Activated naive CD4-positive, alpha-beta T cell treated with anti-CD3 and anti-CD28 coated beads, Interleukin-2, amount 50 U/mL, for 16 hours (primary cell): ENCODE results near the gene NPSR1.
"Not testable (repeated sequence)": the region's sequence is repeated elsewhere in the genome, so short reads cannot be mapped to it uniquely, and the experiment has no call there.

Experiments
- DNase-seq: peaks from one replicate; pipeline ENCODE4 v3.0.0-alpha.2; 2020

Gene NPSR1

GRCh38 chr7:34839645-34840044, 181.6 kb downstream of the NPSR1 start:
- DNase-seq, result no peak

DNA sequence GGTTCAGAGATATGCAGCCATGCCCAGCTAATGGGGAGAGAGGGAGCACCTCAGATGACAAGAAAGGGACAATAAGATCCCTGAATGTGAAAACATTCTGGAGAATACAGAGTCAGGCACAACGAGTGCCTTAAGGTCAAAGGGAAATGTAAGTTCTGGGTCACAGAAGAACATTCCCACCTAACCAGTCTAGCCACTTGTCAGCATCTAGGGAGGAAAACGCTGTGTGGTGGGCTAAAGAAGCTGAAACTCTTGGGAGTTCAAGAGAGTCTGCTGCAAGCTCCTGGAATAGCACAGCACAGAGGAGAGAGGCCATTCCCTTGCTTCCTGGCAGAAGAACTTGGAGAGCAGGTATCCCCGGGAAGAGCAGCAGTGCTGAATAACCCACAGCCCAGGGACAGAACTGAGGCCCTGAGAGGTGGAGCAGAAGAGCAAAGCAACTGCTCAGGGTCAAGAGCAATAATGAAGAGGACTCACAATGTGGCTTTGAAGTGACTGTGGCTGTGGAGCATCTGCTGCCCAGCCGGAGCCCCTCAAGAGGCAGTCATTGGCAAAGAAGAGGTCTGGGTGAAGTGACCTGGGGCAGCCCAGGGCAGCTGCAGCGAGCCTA, 182.3 kb downstream of the NPSR1 start:
- no peak for DNase-seq

GRCh38 chr7:34841326-34841725, 183.3 kb downstream of the NPSR1 start:
- DNase-seq, result no peak

GRCh38 chr7:34842782-34843181, 184.8 kb downstream of the NPSR1 start:
- no peak for DNase-seq

DNA sequence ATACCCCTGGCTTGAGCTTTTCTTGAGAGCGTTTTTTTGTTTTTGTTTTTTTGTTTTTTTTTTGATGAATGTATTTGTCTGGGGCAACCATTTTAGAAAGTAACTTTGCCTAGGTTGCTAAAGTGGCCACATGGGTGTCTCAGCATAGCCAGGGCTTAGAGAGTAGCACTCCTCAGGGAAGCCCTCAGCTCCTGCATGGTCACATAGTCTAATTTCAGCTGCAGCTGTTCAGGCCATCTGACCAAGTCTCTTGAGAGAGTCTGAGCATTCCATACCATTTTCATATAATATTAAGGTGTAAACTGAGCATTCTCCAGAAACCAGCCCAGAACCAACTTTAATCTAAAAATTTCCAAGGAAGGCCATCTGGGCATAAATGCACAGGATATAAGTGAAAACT, 186.4 kb downstream of the NPSR1 start:
- no peak for DNase-seq

DNA sequence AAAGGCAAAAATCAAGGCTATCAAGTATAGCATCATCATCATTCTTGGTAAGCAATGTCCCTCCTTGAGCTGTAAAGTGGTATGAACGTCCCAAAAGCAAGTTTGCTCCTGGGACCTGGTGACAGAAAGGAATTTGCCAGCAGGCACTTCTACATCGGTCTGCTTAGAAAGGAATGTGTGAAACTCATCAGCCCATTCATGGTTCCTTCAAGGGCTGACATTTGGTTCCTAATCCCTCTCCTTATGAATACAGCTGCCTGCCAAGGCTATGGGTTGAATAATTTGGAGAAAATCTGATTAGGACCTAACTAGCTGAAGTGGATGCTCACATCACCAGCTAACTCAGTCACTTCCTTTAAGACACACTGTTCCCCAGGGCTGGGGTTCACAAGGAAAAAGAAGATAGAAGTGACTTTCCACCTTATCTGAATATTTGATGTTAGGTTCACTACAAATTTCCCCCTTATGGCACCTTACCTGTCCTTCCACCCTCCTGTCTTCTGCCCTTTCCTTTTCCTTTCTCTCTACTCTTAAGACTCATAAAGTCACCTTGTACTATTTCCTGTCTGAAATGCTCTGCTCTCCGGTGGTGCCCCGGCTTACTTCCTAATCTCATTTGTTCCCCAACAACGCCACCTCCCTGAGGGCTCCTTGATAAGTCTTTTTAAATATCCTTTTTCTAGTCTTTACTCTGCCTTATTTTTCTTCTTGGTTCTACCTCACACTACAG, 187.1 kb downstream of the NPSR1 start:
- no peak for DNase-seq

GRCh38 chr7:34845666-34846361, 187.8 kb downstream of the NPSR1 start:
- DNase-seq, result no peak

DNA sequence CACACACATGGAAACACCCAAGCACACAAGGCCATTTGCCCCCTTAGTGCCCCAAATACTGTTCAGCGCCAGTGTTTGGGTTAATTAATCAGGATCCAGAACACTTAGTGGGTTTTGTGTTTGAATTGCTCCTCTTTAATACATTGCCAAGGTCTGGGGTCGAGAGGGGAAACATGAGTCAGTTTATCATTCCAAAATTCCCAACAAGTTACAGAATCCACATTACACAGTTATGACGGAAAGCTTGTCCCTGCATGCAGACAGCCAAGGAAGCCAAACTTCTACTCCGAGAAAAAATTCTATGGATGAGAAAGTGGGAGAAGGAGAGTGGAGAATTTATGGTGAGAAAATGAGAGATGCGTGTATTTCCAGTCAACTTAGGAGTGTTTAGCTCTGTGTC, 189.0 kb downstream of the NPSR1 start:
- DNase-seq, result no peak

- no peak for DNase-seq
Measured at GRCh38 chr7:34848670-34849069, 190.7 kb downstream of the NPSR1 start.

- no peak for DNase-seq
Measured at GRCh38 chr7:34849163-34849960, 191.3 kb downstream of the NPSR1 start.

GRCh38 chr7:34849986-34850385, 192.0 kb downstream of the NPSR1 start:
- no peak for DNase-seq

- DNase-seq, result no peak
Measured at GRCh38 chr7:34850681-34851080, 192.7 kb downstream of the NPSR1 start.

- no peak for DNase-seq
Measured at GRCh38 chr7:34851431-34851830, 193.4 kb downstream of the NPSR1 start.

GRCh38 chr7:34858444-34858843, 200.4 kb downstream of the NPSR1 start:
- DNase-seq, result not testable (repeated sequence)

- DNase-seq, result not testable (repeated sequence)
Measured at GRCh38 chr7:34859281-34859680, 201.3 kb downstream of the NPSR1 start.

DNA sequence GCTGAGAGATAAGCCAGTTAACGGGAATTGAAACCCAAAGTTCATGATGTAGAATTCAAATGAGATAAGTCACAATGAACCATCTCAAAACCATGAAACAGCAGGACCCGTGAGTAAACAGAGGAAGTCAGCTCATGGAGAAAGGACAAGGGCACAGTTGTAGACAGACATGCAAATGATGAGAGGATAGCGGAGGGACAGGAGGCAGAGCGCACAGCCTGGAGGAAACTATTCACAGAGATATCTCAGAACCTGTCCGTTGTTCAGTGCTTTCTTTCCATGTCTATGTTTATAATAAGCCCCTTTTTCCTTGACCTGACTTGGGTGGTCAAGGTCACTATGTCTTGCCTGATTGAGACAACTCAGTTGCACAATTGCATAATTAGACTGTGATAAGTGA, 208.2 kb downstream of the NPSR1 start:
- not testable (repeated sequence) for DNase-seq

GRCh38 chr7:34867341-34867740, 209.3 kb downstream of the NPSR1 start:
- DNase-seq, result not testable (repeated sequence)

GRCh38 chr7:34868602-34869001, 210.6 kb downstream of the NPSR1 start:
- not testable (repeated sequence) for DNase-seq

DNA sequence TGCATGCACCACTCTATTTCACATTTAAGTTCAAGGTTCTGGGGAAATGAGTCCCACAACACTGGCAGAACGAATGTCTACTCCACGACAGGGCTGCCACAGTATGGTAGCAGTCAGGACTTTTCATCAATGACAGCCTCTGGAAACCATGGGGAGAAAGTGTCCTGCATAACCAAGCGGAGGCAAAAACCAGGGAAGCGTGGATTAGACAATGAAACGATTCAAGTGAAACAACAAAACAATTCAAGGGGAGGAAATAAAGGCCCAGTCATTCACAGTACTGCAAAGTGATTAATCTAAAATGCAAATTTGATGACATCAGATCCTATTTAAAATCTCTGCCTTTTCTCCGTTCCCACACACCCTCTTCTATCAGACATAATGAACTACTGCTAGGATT, 211.0 kb downstream of the NPSR1 start:
- no peak for DNase-seq

DNA sequence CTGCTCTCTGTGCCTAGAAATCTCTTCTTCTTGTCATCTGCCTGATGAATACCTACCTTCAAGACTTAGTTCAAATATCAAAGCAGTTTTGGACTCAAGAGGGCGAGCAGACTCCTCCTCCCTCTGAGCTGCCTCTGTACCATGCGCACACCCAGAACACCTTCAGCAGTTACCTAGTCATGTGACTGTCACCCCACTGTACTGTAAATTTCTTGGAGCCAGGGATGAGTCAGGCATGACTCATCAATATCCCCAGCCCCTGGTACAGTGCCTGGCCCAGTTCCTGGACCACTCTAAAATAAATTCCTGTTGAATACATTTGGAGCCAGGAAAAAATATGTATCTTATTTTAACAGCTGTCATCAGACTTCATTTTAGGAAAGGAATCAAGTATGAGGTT, 212.0 kb downstream of the NPSR1 start:
- not testable (repeated sequence) for DNase-seq

DNA sequence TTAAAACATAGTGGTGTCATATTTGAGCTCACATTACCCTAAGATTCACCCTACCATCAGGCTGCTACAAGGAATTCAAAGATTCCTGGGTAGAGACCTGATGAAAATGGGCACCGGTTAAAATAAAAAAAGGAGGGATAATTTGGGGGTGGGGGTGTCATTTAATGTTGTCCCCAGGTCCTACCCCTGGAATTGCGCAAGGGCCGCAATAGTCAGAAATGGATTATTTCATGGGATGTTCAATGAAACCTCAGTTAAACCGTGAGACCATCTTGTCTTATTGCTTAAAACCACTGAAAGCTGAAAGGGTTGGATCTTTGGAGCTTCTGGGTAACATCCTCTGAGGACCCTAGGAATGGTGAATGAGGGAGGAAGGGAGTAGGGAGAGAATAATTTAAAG, 216.3 kb downstream of the NPSR1 start:
- DNase-seq, result not testable (repeated sequence)

GRCh38 chr7:34875481-34875880, 217.5 kb downstream of the NPSR1 start:
- no peak for DNase-seq
